Hypothalamus (tissue), 51 donors: ENCODE measurements around the gene KLRF2.

Experiments used
- DNase-seq, 51 donors: peaks; one replicate each; lab custom pipeline; 2025; lab: John Stamatoyannopoulos, UW

Gene KLRF2

GRCh38 chr12:9883175-9883574 lies 1.9 kb downstream of the KLRF2 start:
- DNase-seq = no peak

GRCh38 chr12:9888665-9889273 lies 7.5 kb downstream of the KLRF2 start:
- DNase-seq = no peak

- no peak for DNase-seq
Measured at GRCh38 chr12:9895215-9895971, 14.1 kb downstream of the KLRF2 start.

GRCh38 chr12:9897535-9897934 lies 16.2 kb downstream of the KLRF2 start:
- DNase-seq = no peak

- no peak for DNase-seq
Measured at GRCh38 chr12:9899209-9899608, 17.9 kb downstream of the KLRF2 start.

GRCh38 chr12:9900930-9901329 lies 19.6 kb downstream of the KLRF2 start:
- no peak for DNase-seq

- no peak for DNase-seq
Measured at GRCh38 chr12:9902539-9903228, 21.4 kb downstream of the KLRF2 start.

- no peak for DNase-seq
Measured at GRCh38 chr12:9906873-9907272, 25.6 kb downstream of the KLRF2 start.

- no peak for DNase-seq
Measured at GRCh38 chr12:9907769-9908168, 26.5 kb downstream of the KLRF2 start.

GRCh38 chr12:9908350-9908749 lies 27.1 kb downstream of the KLRF2 start:
- DNase-seq = no peak

- DNase-seq = no peak
Measured at GRCh38 chr12:9909724-9910123, 28.4 kb downstream of the KLRF2 start.

- no peak for DNase-seq
Measured at GRCh38 chr12:9910716-9911421, 29.6 kb downstream of the KLRF2 start.

- DNase-seq = no peak
Measured at GRCh38 chr12:9911708-9912107, 30.4 kb downstream of the KLRF2 start.

- no peak for DNase-seq
Measured at GRCh38 chr12:9919443-9919842, 38.2 kb downstream of the KLRF2 start.

GRCh38 chr12:9920451-9920850 lies 39.2 kb downstream of the KLRF2 start:
- DNase-seq = no peak

GRCh38 chr12:9922429-9922828 lies 41.1 kb downstream of the KLRF2 start:
- no peak for DNase-seq

GRCh38 chr12:9925705-9926393 lies 44.6 kb downstream of the KLRF2 start:
- DNase-seq = peak in 1 of 51 donors; percentile 7

- DNase-seq = no peak
Measured at GRCh38 chr12:9926876-9927275, 45.6 kb downstream of the KLRF2 start.

GRCh38 chr12:9928607-9929006 lies 47.3 kb downstream of the KLRF2 start:
- DNase-seq = no peak

- DNase-seq = no peak
Measured at GRCh38 chr12:9931245-9931644, 50.0 kb downstream of the KLRF2 start.

GRCh38 chr12:9932270-9932669 lies 51.0 kb downstream of the KLRF2 start, which contains the start of gene CLEC2A:
Gene CLEC2A, minus strand, starts transcription at chr12:9932370. Its CDS starts 41 bp downstream, at chr12:9932329.
- no peak for DNase-seq
